Panc1 (cell line): Measurements from ENCODE around the gene BAIAP3. TPM values are rescaled to one million over a fixed set of nuclear protein-coding genes. Genes with fewer than 3 reads are reported as not detected.

Experiments used
- ATAC-seq: fragments of 200-7000 bp; cut with Tn5 transposase; 2 replicates; pipeline ENCODE4 v1.9.1; 2020; ENCODE audit warnings: mild to moderate bottlenecking, moderate library complexity
- BruUV-seq: library from RNA; stranded (reverse); fragments of 400-500 nt; replicated peaks from 2 replicates; lab custom pipeline; 2021; lab: Mats Ljungman, UMichigan
- CTCF ChIA-PET: fragments of 300-600 bp; sonication (Branson Sonifier 250); formaldehyde crosslinking; loops from one replicate; lab custom pipeline; 2022; ENCODE audit warnings: antibody characterized with exemption; lab: Charles Lee
- POLR2A ChIA-PET: fragments of 300-600 bp; sonication (Branson Sonifier 250); formaldehyde crosslinking; loops from one replicate; lab custom pipeline; 2022; ENCODE audit warnings: antibody characterized with exemption; lab: Charles Lee
- DNase-seq: peaks from one replicate; pipeline ENCODE4 v3.0.0-alpha.2; 2010; ENCODE audit warnings: low read depth, low spot score
- H3K27ac ChIP-seq: 2 replicates; pipeline ENCODE4 v1.5.1; 2011; ENCODE audit warnings: mild to moderate bottlenecking, low read length, inconsistent platforms
- H3K27me3 ChIP-seq: fragments of 200-500 bp; sonication (Bioruptor generic); 2 replicates; pipeline ENCODE4 v1.6.0; 2014; ENCODE audit warnings: low read length, inconsistent platforms; ENCODE audit not compliant: control insufficient read depth, insufficient read depth
- H3K36me3 ChIP-seq: fragments of 200-500 bp; sonication (Bioruptor generic); 2 replicates; pipeline ENCODE4 v1.5.1; 2014; ENCODE audit warnings: inconsistent platforms, mild to moderate bottlenecking, low read length, moderate library complexity; ENCODE audit not compliant: control insufficient read depth, insufficient read depth
- H3K4me1 ChIP-seq: 2 replicates; pipeline ENCODE4 v1.5.1; 2011; ENCODE audit warnings: inconsistent platforms, mild to moderate bottlenecking, low read length, moderate library complexity; ENCODE audit not compliant: control insufficient read depth, insufficient read depth
- H3K4me3 ChIP-seq, 2 experiments: 2 replicates each; pipeline ENCODE4 v1.5.1; 2011 to 2012; ENCODE audit warnings: low read depth in 2 of 2, low read length in 2 of 2, mild to moderate bottlenecking in 2 of 2, inconsistent platforms in 1 of 2, moderate library complexity in 1 of 2
- H3K9me3 ChIP-seq: fragments of 200-500 bp; sonication (Bioruptor generic); 2 replicates; pipeline ENCODE4 v1.5.1; 2014; ENCODE audit warnings: low read depth, mild to moderate bottlenecking, inconsistent platforms, low read length, moderate library complexity; ENCODE audit not compliant: control insufficient read depth, insufficient read depth
- CTCF ChIP-seq: fragments of 450-650 bp; IDR thresholded peaks from 2 replicates; pipeline ENCODE4 v1.5.1; 2017; ENCODE audit warnings: mild to moderate bottlenecking
- POLR2AphosphoS5 ChIP-seq: IDR thresholded peaks from 2 replicates; pipeline ENCODE4 v1.6.1; 2012; ENCODE audit warnings: mild to moderate bottlenecking, low read depth, low read length, moderate library complexity
- REST ChIP-seq, 2 experiments: IDR thresholded peaks; 2 replicates each; pipeline ENCODE4 v1.6.1; 2011 to 2012; ENCODE audit warnings: low read depth in 2 of 2, control low read depth in 1 of 2, low read length in 1 of 2, mild to moderate bottlenecking in 1 of 2, moderate library complexity in 1 of 2; ENCODE audit not compliant: insufficient read depth in 1 of 2
- SIN3A ChIP-seq: IDR thresholded peaks from 2 replicates; pipeline ENCODE4 v1.6.1; 2012; ENCODE audit warnings: low read depth, mild to moderate bottlenecking, low read length, moderate library complexity, borderline replicate concordance; ENCODE audit not compliant: insufficient read depth
- TCF7L2 ChIP-seq: IDR thresholded peaks from 2 replicates; pipeline ENCODE4 v1.6.1; 2011; ENCODE audit warnings: mild to moderate bottlenecking, low read depth, low read length, inconsistent platforms
- in situ Hi-C: cut with HindIII; loops from 2 replicates; pipeline ENCODE4 v1.10.0; 2016; ENCODE audit warnings: low sequenced_read_pairs, low pct_unique_long_range_greater_than_20kb
- intact Hi-C: fragments of 100-400 bp; cut with micrococcal nuclease; formaldehyde crosslinking; loops from one replicate; pipeline ENCODE4 v1.10.0; 2022; ENCODE audit not compliant: unreplicated experiment
- total RNA-seq: library from RNA; stranded (reverse); gene quantifications from one replicate; pipeline ENCODE4 v1.2.1, GENCODE V29; 2021; ENCODE audit not compliant: unreplicated experiment

Gene BAIAP3
- total RNA-seq, 1 experiment from 2014 or later, result 9.4 TPM

- Histone ChIP-seq H3K27me3 (no peaks in the 10 kb centered on the region), H3K27ac (no peak overlapping the region), H3K4me3 (no peak overlapping the region), H3K36me3 (no peaks in the 10 kb centered on the region), H3K9me3 (no peaks in the 10 kb centered on the region), H3K4me1 (no peaks in the 10 kb centered on the region)
- in situ Hi-C loops, result no loop called here
- intact Hi-C loops, result no loop called here
- ChIA-PET CTCF (no interaction called here), POLR2A (no interaction called here)
- no TSS peak for BruUV-seq
- TF ChIP-seq CTCF (no peak), REST (IDR thresholded peaks at IDR 0.05; ENCODE audit: insufficient read depth in 1 of 2, low read depth in 2 of 2, low read length in 1 of 2) (no peak), TCF7L2 (no peak), SIN3A (no peak), POLR2AphosphoS5 (no peak)
- no peak for DNase-seq
- no peak for ATAC-seq
Measured at GRCh38 chr16:1395444-1396031, 62.1 kb downstream of the BAIAP3 start.

- no peak overlapping the region for H3K27ac ChIP-seq
- DNase-seq, result no peak
- no peaks in the 10 kb centered on the region for H3K9me3 ChIP-seq
- TF ChIP-seq SIN3A (no peak), POLR2AphosphoS5 (no peak), TCF7L2 (no peak), CTCF (no peak), REST (IDR thresholded peaks at IDR 0.05; ENCODE audit: insufficient read depth in 1 of 2, low read depth in 2 of 2, low read length in 1 of 2) (no peak)
- intact Hi-C loops, result no loop called here
- no peaks in the 10 kb centered on the region for H3K36me3 ChIP-seq
- ChIA-PET POLR2A (no interaction called here), CTCF (no interaction called here)
- no peak for ATAC-seq
- BruUV-seq, result no TSS peak
- H3K4me1 ChIP-seq, result no peaks in the 10 kb centered on the region
- in situ Hi-C loops, result no loop called here
- H3K27me3 ChIP-seq, result no peaks in the 10 kb centered on the region
- no peak overlapping the region for H3K4me3 ChIP-seq
Measured at GRCh38 chr16:1397779-1398178, 64.3 kb downstream of the BAIAP3 start.
